Measurements from ENCODE around the gene GLI1.
A peak's percentile ranks its signal among the peaks of the same experiment; 100 is the strongest.

The GLI1 gene

GRCh38 chr12:57485695-57486094 lies 26.1 kb downstream of the GLI1 start:
- Histone ChIP-seq H3K4me3 (ENCODE audit: insufficient read depth, low read length, poor library complexity, severe bottlenecking) (no peak overlapping the region), H4K20me1 (ENCODE audit: low read depth, low read length) (no peaks in the 10 kb centered on the region), H3K27me3 (ENCODE audit: low read length) (no peaks in the 10 kb centered on the region), H3K9ac (ENCODE audit: low read length) (no peak overlapping the region), H3K27ac (ENCODE audit: low read depth, low read length) (no peak overlapping the region), H3K36me3 (ENCODE audit: low read length) (no peaks in the 10 kb centered on the region; the same call in 1 of the 2 replicates), H3K79me2 (ENCODE audit: insufficient read depth, low read length) (peaks cover 26% of the 10 kb centered on the region), H3K4me2 (ENCODE audit: low read depth, low read length, poor library complexity, severe bottlenecking) (no peak overlapping the region), H3K9me3 (ENCODE audit: insufficient read depth, low read length) (no peaks in the 10 kb centered on the region), H2AFZ (ENCODE audit: low read depth, low read length, severe bottlenecking) (no peak overlapping the region), H3F3A (ENCODE audit: insufficient read depth) (peaks cover 4% of the 10 kb centered on the region; the same call in 1 of the 2 replicates), H3K9me2 (replicated peaks; ENCODE audit: insufficient read depth, low read length) (no peaks in the 10 kb centered on the region)
- TF ChIP-seq, protein P1, sequence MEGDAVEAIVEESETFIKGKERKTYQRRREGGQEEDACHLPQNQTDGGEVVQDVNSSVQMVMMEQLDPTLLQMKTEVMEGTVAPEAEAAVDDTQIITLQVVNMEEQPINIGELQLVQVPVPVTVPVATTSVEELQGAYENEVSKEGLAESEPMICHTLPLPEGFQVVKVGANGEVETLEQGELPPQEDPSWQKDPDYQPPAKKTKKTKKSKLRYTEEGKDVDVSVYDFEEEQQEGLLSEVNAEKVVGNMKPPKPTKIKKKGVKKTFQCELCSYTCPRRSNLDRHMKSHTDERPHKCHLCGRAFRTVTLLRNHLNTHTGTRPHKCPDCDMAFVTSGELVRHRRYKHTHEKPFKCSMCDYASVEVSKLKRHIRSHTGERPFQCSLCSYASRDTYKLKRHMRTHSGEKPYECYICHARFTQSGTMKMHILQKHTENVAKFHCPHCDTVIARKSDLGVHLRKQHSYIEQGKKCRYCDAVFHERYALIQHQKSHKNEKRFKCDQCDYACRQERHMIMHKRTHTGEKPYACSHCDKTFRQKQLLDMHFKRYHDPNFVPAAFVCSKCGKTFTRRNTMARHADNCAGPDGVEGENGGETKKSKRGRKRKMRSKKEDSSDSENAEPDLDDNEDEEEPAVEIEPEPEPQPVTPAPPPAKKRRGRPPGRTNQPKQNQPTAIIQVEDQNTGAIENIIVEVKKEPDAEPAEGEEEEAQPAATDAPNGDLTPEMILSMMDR (IDR thresholded peaks at IDR 0.05; ENCODE audit: insufficient read depth, low read length, poor library complexity, severe bottlenecking), result no peak
- TF ChIP-seq EZH2phosphoT487 (conservative IDR thresholded peaks at IDR 0.05; ENCODE audit: low read length), result no peak

DNA sequence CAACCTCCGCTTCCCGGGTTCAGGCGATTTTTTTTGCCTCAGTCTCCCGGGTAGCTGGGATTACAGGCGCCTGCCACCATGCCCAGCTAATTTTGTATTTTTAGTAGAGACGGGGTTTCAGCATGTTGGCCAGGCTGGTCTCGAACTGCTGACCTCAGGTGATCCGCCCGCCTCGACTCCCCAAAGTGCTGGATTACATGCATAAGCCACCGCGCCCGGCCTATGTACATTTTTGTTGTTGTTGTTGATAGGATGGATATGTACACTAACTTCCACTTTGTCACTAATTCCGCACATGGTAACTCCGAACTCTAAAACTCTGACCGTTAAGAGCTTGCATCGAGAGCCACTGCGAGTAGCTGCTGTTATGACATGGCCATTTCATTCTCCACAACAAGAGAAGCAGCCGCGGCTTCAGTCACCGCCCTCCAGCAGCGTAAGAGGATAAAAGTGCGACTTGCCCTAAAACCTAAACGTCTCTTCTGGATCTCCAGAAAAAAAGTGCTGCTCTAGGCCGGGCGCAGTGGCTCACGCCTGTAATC lies 27.5 kb downstream of the GLI1 start:
- TF ChIP-seq, protein P1 (IDR thresholded peaks at IDR 0.05; ENCODE audit: insufficient read depth, low read length, poor library complexity, severe bottlenecking), result no peak
- no peak for TF ChIP-seq EZH2phosphoT487 (conservative IDR thresholded peaks at IDR 0.05; ENCODE audit: low read length)
- Histone ChIP-seq H3K36me3 (ENCODE audit: low read length) (peaks cover 10% of the 10 kb centered on the region), H3K4me3 (ENCODE audit: insufficient read depth, low read length, poor library complexity, severe bottlenecking) (peak overlapping the region; percentile 23), H3K4me2 (ENCODE audit: low read depth, low read length, poor library complexity, severe bottlenecking) (peak overlapping the region; percentile 50), H3F3A (ENCODE audit: insufficient read depth) (no peaks in the 10 kb centered on the region), H3K79me2 (ENCODE audit: insufficient read depth, low read length) (peaks cover 30% of the 10 kb centered on the region), H2AFZ (ENCODE audit: low read depth, low read length, severe bottlenecking) (peak overlapping the region; percentile 75), H3K9me3 (ENCODE audit: insufficient read depth, low read length) (no peaks in the 10 kb centered on the region), H3K9ac (ENCODE audit: low read length) (no peak overlapping the region), H3K27me3 (ENCODE audit: low read length) (no peaks in the 10 kb centered on the region), H3K27ac (ENCODE audit: low read depth, low read length) (no peak overlapping the region), H4K20me1 (ENCODE audit: low read depth, low read length) (no peaks in the 10 kb centered on the region), H3K9me2 (replicated peaks; ENCODE audit: insufficient read depth, low read length) (no peaks in the 10 kb centered on the region)

DNA sequence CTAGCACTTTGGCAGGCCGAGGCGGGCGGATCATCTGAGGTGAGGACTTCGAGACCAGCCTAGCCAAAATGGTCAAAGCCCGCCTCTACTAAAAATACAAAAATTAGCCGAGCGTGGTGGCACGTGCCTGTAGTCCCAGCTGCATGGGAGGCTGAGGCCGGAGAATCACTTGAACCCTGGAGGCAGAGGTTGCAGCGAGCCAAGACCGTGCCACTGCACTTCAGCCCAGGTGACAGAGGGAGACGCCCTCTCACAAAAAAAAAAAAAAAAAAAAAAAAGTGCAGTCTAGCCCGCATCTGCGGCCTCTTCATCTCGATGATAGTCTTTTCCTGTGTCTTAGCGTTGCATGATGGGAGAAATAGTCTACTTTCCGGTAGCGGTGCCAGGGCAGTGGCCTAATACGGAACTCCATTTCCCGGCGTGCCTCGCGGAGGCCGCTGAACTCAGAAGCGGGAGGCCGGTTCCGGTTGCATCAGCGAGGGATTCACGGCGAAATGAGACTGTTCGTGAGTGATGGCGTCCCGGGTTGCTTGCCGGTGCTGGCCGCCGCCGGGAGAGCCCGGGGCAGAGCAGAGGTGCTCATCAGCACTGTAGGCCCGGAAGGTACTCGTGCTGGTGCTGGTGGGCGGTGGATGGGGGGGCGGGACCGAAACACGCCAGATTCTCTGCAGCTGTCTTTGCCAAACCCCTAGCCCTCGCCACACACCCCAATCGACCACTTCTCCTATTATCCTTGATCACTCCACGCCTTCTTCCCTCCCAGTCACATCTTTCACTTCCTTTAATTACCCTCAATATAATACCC lies 28.2 kb downstream of the GLI1 start, which contains the start of gene MARS1:
TSS of gene MARS1 (plus strand) at position 472 of the 805 bp plus-strand sequence. CDS start at position 495, 23 bp downstream.
- Histone ChIP-seq H3K27me3 (ENCODE audit: low read length) (no peaks in the 10 kb centered on the region), H4K20me1 (ENCODE audit: low read depth, low read length) (no peaks in the 10 kb centered on the region), H3K4me2 (ENCODE audit: low read depth, low read length, poor library complexity, severe bottlenecking) (peak within 1 kb of the TSS; percentile 81), H3K79me2 (ENCODE audit: insufficient read depth, low read length) (peaks cover 30% of the 10 kb centered on the region), H3K4me3 (ENCODE audit: insufficient read depth, low read length, poor library complexity, severe bottlenecking) (peak within 1 kb of the TSS; percentile 78), H3F3A (ENCODE audit: insufficient read depth) (0 out of 2 replicates have a peak, but pooled peaks cover 3% of the 10 kb centered on the region), H3K36me3 (ENCODE audit: low read length) (peaks cover 14% of the 10 kb centered on the region), H3K9ac (ENCODE audit: low read length) (peak within 1 kb of the TSS; percentile 82), H3K9me2 (replicated peaks; ENCODE audit: insufficient read depth, low read length) (no peaks in the 10 kb centered on the region), H2AFZ (ENCODE audit: low read depth, low read length, severe bottlenecking) (peak within 1 kb of the TSS; percentile 75), H3K27ac (ENCODE audit: low read depth, low read length) (peak within 1 kb of the TSS; percentile 51), H3K9me3 (ENCODE audit: insufficient read depth, low read length) (no peaks in the 10 kb centered on the region)
- TF ChIP-seq, protein P1 (IDR thresholded peaks at IDR 0.05; ENCODE audit: insufficient read depth, low read length, poor library complexity, severe bottlenecking), result peak; percentile 24
- TF ChIP-seq EZH2phosphoT487 (conservative IDR thresholded peaks at IDR 0.05; ENCODE audit: low read length), result no peak
